Erythroblast (primary cell): ENCODE results near the gene IGFBPL1.
"Not testable (repeated sequence)": the region's sequence is repeated elsewhere in the genome, so short reads cannot be mapped to it uniquely, and the experiment has no call there.

ENCODE experiments used
- GATA1 ChIP-seq: IDR thresholded peaks from 2 replicates; pipeline ENCODE4 v1.6.1; 2011; ENCODE audit warnings: low read depth, mild to moderate bottlenecking, control low read depth, low read length, moderate library complexity
- POLR2A ChIP-seq: IDR thresholded peaks from 2 replicates; pipeline ENCODE4 v1.6.1; 2011; ENCODE audit warnings: mild to moderate bottlenecking, low read length

DNA sequence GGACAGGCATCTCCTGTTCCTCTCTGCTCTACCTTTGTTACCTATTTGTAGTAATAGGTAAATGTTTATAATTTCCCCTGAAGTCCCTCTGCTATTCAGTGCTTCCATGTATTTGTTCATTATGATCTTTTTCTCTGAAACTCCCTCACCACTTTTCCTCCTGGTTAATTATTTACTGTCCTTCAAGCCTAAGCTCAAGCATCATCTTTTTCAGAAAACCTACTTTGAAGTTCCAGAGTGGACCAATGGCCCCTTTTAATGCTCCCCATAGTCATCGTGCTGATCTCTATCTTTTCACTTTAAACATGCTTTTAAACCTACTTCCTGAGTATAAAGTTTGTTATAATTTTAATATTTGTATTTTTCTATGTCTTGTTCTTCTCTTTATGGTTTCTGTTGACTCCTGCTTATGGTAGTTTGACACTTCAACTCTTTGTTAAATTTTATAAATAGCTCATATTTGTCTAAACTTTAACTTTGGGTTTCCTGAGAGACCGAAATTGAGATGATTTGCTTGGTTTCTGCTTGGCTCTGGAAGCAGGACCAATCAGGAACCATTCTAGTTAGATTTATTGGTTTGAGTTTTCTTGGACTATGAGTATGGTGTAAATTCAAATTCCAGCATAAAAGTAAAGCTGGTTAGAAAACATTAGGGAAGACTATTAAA is 48.5 kb upstream of the IGFBPL1 start:
- TF ChIP-seq POLR2A, GATA1: not testable (repeated sequence)
